HepG2 (cell line): ENCODE measurements around the gene TNFSF15. TPM values are rescaled to one million over a fixed set of nuclear protein-coding genes. Genes with fewer than 3 reads are reported as not detected.

Source experiments
- ELF1 ChIP-seq: sonication (generic); formaldehyde crosslinking; IDR thresholded peaks from 2 replicates; pipeline ENCODE4 v1.4.0; 2020; ENCODE audit warnings: missing genetic modification reagents
- GATAD1 ChIP-seq: IDR thresholded peaks from 2 replicates; pipeline ENCODE4 v1.6.1; 2016; ENCODE audit warnings: missing genetic modification reagents, missing compliant biosample characterization
- HNRNPLL ChIP-seq: fragments of 200-400 bp; formaldehyde crosslinking; IDR thresholded peaks from 2 replicates; pipeline ENCODE4 v1.6.1; 2017; ENCODE audit warnings: mild to moderate bottlenecking, low read depth, low read length; ENCODE audit not compliant: poor library complexity, severe bottlenecking
- HOXA5 ChIP-seq: sonication (generic); formaldehyde crosslinking; IDR thresholded peaks from 2 replicates; pipeline ENCODE4 v1.4.0; 2020; ENCODE audit warnings: missing genetic modification reagents
- MATR3 ChIP-seq: sonication (generic); formaldehyde crosslinking; IDR thresholded peaks from 2 replicates; pipeline ENCODE4 v1.4.0; 2020; ENCODE audit warnings: missing genetic modification reagents
- NCOA1 ChIP-seq: sonication (generic); formaldehyde crosslinking; IDR thresholded peaks from 2 replicates; pipeline ENCODE4 v1.9.0; 2021; ENCODE audit warnings: missing genetic modification reagents
- PCBP1 ChIP-seq: fragments of 200-400 bp; formaldehyde crosslinking; IDR thresholded peaks from 2 replicates; pipeline ENCODE4 v1.6.1; 2017; ENCODE audit warnings: mild to moderate bottlenecking, low read depth, low read length, borderline replicate concordance
- RARA ChIP-seq: IDR thresholded peaks from 2 replicates; pipeline ENCODE4 v1.6.1; 2016; ENCODE audit warnings: missing genetic modification reagents, missing compliant biosample characterization
- RXRA ChIP-seq: sonication (generic); formaldehyde crosslinking; IDR thresholded peaks from 2 replicates; pipeline ENCODE4 v1.5.1; 2020; ENCODE audit warnings: missing genetic modification reagents
- SCMH1 ChIP-seq: sonication (generic); formaldehyde crosslinking; IDR thresholded peaks from 2 replicates; pipeline ENCODE4 v1.9.0; 2021; ENCODE audit warnings: missing genetic modification reagents, mild to moderate bottlenecking, borderline replicate concordance
- SETDB1 ChIP-seq: sonication (generic); formaldehyde crosslinking; IDR thresholded peaks from 2 replicates; pipeline ENCODE4 v1.5.1; 2020; ENCODE audit warnings: missing genetic modification reagents, mild to moderate bottlenecking, borderline replicate concordance
- SMAD3 ChIP-seq: sonication (generic); formaldehyde crosslinking; IDR thresholded peaks from 2 replicates; pipeline ENCODE4 v1.4.0; 2020; ENCODE audit warnings: missing genetic modification reagents
- SP140L ChIP-seq: sonication (generic); formaldehyde crosslinking; IDR thresholded peaks from 2 replicates; pipeline ENCODE4 v1.4.0; 2020; ENCODE audit warnings: missing genetic modification reagents, borderline replicate concordance
- SRSF9 ChIP-seq: fragments of 200-400 bp; formaldehyde crosslinking; IDR thresholded peaks from 2 replicates; pipeline ENCODE4 v1.6.1; 2018; ENCODE audit warnings: borderline replicate concordance, mild to moderate bottlenecking, low read depth, low read length; ENCODE audit not compliant: insufficient read depth, poor library complexity, severe bottlenecking
- SRY ChIP-seq: sonication (generic); formaldehyde crosslinking; IDR thresholded peaks from 2 replicates; pipeline ENCODE4 v1.8.0; 2022; ENCODE audit warnings: mild to moderate bottlenecking, missing genetic modification reagents
- ZFP36 ChIP-seq: fragments of 150-350 bp; IDR thresholded peaks from 2 replicates; pipeline ENCODE4 v1.6.1; 2018; ENCODE audit warnings: borderline replicate concordance, low read length, low read depth; ENCODE audit not compliant: partially characterized antibody
- ZFP82 ChIP-seq: sonication (generic); formaldehyde crosslinking; IDR thresholded peaks from 2 replicates; pipeline ENCODE4 v1.5.1; 2020; ENCODE audit warnings: mild to moderate bottlenecking, missing genetic modification reagents, borderline replicate concordance
- ZNF263 ChIP-seq: sonication (generic); formaldehyde crosslinking; IDR thresholded peaks from 2 replicates; pipeline ENCODE4 v1.4.0; 2020; ENCODE audit warnings: missing genetic modification reagents
- ZNF674 ChIP-seq: sonication (generic); formaldehyde crosslinking; IDR thresholded peaks from 2 replicates; pipeline ENCODE4 v1.5.0; 2020; ENCODE audit warnings: low read depth, mild to moderate bottlenecking, missing genetic modification reagents
- ZNF761 ChIP-seq: sonication (generic); formaldehyde crosslinking; conservative IDR thresholded peaks from 2 replicates; pipeline ENCODE4 v1.4.0; 2020; ENCODE audit warnings: mild to moderate bottlenecking, missing genetic modification reagents
- ZNF776 ChIP-seq: sonication (generic); formaldehyde crosslinking; IDR thresholded peaks from 2 replicates; pipeline ENCODE4 v1.4.0; 2020; ENCODE audit warnings: mild to moderate bottlenecking, missing genetic modification reagents
- ZSCAN25 ChIP-seq: sonication (generic); formaldehyde crosslinking; IDR thresholded peaks from 2 replicates; pipeline ENCODE4 v1.8.0; 2022; ENCODE audit warnings: mild to moderate bottlenecking, missing genetic modification reagents
- polyA plus RNA-seq, 8 experiments: library from polyadenylated mRNA; depleted of rRNA in 3 of 8; stranded (reverse) in 7 of 8; unstranded in 1 of 8; fragments of >200 nt; fragmentation: Illumina TruSeq in 4 of 8; extraction: Trizol in 4 of 8; gene quantifications; 2 replicates each; pipeline versions ENCODE4 v1.2.1 to v1.2.3, GENCODE V29; 2011 to 2016; ENCODE audit warnings: low read depth in 4 of 8, missing spikeins in 1 of 8, mixed read lengths in 1 of 8; ENCODE audit not compliant: insufficient read depth in 1 of 8
- total RNA-seq, 5 experiments: library from RNA; depleted of rRNA; stranded (reverse); fragments of >200 nt; fragmentation: Illumina TruSeq; extraction: Trizol; gene quantifications; 2 replicates each; pipeline ENCODE4 v1.2.3, GENCODE V29; 2016; ENCODE audit warnings: low read depth in 1 of 5
- TF ChIP-seq, protein P1 (sequence below): sonication (generic); formaldehyde crosslinking; IDR thresholded peaks from 2 replicates; pipeline ENCODE4 v1.5.0; 2020; ENCODE audit warnings: mild to moderate bottlenecking, missing genetic modification reagents
- TF ChIP-seq, protein P2 (sequence below): sonication (generic); formaldehyde crosslinking; IDR thresholded peaks from 2 replicates; pipeline ENCODE4 v1.4.0; 2020; ENCODE audit warnings: mild to moderate bottlenecking, missing genetic modification reagents, borderline replicate concordance
- TF ChIP-seq, protein P3 (sequence below): IDR thresholded peaks from 2 replicates; pipeline ENCODE4 v1.6.1; 2012; ENCODE audit warnings: low read length, improper control_type of control experiment

The TNFSF15 gene
- total and polyA plus RNA-seq, 2 of the 13 experiments (the other 11 are each of a cell fraction or from before 2014, with no cell fraction given), result 0.02 to 0.03 TPM

DNA sequence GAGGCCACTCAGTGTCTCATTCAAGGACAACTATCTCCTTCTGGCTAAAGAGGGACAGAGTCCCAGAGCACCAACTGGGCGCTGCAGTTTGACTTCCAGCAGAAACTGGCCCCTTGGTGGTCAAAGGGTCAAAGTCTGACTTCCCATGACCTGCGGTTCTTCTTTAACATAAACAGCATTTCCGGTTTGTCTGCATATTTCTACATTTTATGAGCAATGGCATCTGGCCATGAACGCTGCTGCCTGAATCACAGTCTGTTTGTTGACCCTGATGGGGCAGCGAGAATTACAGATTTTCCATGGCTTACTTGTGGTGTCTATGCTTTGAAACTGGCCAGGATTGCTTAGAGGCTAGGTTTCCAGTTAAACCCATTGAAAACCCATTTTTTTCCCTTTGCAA is 1.3 kb downstream of the TNFSF15 start (continued):
- TF ChIP-seq, protein P1, sequence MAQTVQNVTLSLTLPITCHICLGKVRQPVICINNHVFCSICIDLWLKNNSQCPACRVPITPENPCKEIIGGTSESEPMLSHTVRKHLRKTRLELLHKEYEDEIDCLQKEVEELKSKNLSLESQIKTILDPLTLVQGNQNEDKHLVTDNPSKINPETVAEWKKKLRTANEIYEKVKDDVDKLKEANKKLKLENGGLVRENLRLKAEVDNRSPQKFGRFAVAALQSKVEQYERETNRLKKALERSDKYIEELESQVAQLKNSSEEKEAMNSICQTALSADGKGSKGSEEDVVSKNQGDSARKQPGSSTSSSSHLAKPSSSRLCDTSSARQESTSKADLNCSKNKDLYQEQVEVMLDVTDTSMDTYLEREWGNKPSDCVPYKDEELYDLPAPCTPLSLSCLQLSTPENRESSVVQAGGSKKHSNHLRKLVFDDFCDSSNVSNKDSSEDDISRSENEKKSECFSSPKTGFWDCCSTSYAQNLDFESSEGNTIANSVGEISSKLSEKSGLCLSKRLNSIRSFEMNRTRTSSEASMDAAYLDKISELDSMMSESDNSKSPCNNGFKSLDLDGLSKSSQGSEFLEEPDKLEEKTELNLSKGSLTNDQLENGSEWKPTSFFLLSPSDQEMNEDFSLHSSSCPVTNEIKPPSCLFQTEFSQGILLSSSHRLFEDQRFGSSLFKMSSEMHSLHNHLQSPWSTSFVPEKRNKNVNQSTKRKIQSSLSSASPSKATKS (CRISPR knock-in tag), result no peak
- no peak for TF ChIP-seq HOXA5 (CRISPR knock-in tag)
- peak; percentile 88 for TF ChIP-seq RARA (CRISPR knock-in tag)
- no peak for TF ChIP-seq SRSF9
- no peak for TF ChIP-seq ZNF674 (CRISPR knock-in tag)
- TF ChIP-seq ZNF761 (CRISPR knock-in tag), result no peak
- no peak for TF ChIP-seq ZNF776 (CRISPR knock-in tag)
- peak; percentile 33; the same call in 1 of the 2 replicates for TF ChIP-seq RXRA (CRISPR knock-in tag)
- TF ChIP-seq SRY (CRISPR knock-in tag), result no peak
- no peak for TF ChIP-seq GATAD1 (CRISPR knock-in tag)
- no peak for TF ChIP-seq ZFP82 (CRISPR knock-in tag)
- no peak for TF ChIP-seq NCOA1 (CRISPR knock-in tag)
- TF ChIP-seq ELF1 (CRISPR knock-in tag), result 0 out of 2 replicates have a peak, but pooled peaks have one; percentile 36
- TF ChIP-seq, protein P2, sequence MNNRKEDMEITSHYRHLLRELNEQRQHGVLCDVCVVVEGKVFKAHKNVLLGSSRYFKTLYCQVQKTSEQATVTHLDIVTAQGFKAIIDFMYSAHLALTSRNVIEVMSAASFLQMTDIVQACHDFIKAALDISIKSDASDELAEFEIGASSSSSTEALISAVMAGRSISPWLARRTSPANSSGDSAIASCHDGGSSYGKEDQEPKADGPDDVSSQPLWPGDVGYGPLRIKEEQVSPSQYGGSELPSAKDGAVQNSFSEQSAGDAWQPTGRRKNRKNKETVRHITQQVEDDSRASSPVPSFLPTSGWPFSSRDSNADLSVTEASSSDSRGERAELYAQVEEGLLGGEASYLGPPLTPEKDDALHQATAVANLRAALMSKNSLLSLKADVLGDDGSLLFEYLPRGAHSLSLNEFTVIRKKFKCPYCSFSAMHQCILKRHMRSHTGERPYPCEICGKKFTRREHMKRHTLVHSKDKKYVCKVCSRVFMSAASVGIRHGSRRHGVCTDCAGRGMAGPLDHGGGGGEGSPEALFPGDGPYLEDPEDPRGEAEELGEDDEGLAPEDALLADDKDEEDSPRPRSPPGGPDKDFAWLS (CRISPR knock-in tag), result no peak
- no peak for TF ChIP-seq SETDB1
- no peak for TF ChIP-seq PCBP1
- TF ChIP-seq ZSCAN25 (CRISPR knock-in tag), result no peak
- TF ChIP-seq MATR3 (CRISPR knock-in tag), result no peak
- TF ChIP-seq SP140L (CRISPR knock-in tag), result no peak
- no peak for TF ChIP-seq ZFP36
- TF ChIP-seq, protein P3, sequence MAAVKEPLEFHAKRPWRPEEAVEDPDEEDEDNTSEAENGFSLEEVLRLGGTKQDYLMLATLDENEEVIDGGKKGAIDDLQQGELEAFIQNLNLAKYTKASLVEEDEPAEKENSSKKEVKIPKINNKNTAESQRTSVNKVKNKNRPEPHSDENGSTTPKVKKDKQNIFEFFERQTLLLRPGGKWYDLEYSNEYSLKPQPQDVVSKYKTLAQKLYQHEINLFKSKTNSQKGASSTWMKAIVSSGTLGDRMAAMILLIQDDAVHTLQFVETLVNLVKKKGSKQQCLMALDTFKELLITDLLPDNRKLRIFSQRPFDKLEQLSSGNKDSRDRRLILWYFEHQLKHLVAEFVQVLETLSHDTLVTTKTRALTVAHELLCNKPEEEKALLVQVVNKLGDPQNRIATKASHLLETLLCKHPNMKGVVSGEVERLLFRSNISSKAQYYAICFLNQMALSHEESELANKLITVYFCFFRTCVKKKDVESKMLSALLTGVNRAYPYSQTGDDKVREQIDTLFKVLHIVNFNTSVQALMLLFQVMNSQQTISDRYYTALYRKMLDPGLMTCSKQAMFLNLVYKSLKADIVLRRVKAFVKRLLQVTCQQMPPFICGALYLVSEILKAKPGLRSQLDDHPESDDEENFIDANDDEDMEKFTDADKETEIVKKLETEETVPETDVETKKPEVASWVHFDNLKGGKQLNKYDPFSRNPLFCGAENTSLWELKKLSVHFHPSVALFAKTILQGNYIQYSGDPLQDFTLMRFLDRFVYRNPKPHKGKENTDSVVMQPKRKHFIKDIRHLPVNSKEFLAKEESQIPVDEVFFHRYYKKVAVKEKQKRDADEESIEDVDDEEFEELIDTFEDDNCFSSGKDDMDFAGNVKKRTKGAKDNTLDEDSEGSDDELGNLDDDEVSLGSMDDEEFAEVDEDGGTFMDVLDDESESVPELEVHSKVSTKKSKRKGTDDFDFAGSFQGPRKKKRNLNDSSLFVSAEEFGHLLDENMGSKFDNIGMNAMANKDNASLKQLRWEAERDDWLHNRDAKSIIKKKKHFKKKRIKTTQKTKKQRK, result no peak
- no peak for TF ChIP-seq SMAD3 (CRISPR knock-in tag)
- no peak for TF ChIP-seq SCMH1 (CRISPR knock-in tag)
- no peak for TF ChIP-seq HNRNPLL
- no peak for TF ChIP-seq ZNF263 (CRISPR knock-in tag)
